OCI-LY7 (cell line): Measurements from ENCODE around the gene UTP14C. TPM values are rescaled to one million over a fixed set of nuclear protein-coding genes. Genes with fewer than 3 reads are reported as not detected.

ENCODE experiments used
- BruUV-seq: library from RNA; stranded (reverse); fragments of 400-500 nt; replicated peaks from 2 replicates; lab custom pipeline; 2021; lab: Mats Ljungman, UMichigan
- CTCF ChIA-PET: fragments of 300-600 bp; sonication (Branson Sonifier 250); formaldehyde crosslinking; loops from one replicate; lab custom pipeline; 2022; ENCODE audit warnings: antibody characterized with exemption; ENCODE audit not compliant: unreplicated experiment; lab: Charles Lee
- POLR2A ChIA-PET: fragments of 300-600 bp; sonication (Branson Sonifier 250); formaldehyde crosslinking; loops from one replicate; lab custom pipeline; 2022; ENCODE audit warnings: antibody characterized with exemption; lab: Charles Lee
- DNase-seq: peaks from one replicate; pipeline ENCODE4 v3.0.0-alpha.2; 2015; ENCODE audit warnings: low spot score
- H2AFZ ChIP-seq: fragments of 200-600 bp; sonication (generic), shearing (Covaris generic); 2 replicates; pipeline ENCODE4 v1.6.1; 2014; ENCODE audit warnings: mild to moderate bottlenecking, antibody characterized with exemption, low read length, moderate library complexity
- H3K27ac ChIP-seq: fragments of 200-600 bp; sonication (generic); 2 replicates; pipeline ENCODE4 v1.5.1; 2014; ENCODE audit warnings: mixed run types, low read depth, mild to moderate bottlenecking, moderate library complexity, low read length, inconsistent platforms; ENCODE audit not compliant: poor library complexity, severe bottlenecking
- H3K36me3 ChIP-seq: fragments of 200-600 bp; sonication (generic); 2 replicates; pipeline ENCODE4 v1.6.1; 2014; ENCODE audit warnings: mild to moderate bottlenecking, antibody characterized with exemption, low read length, moderate library complexity, mixed read lengths; ENCODE audit not compliant: insufficient read depth
- H3K4me1 ChIP-seq: fragments of 200-600 bp; sonication (generic); 2 replicates; pipeline ENCODE4 v1.5.1; 2014; ENCODE audit warnings: mild to moderate bottlenecking, low read length; ENCODE audit not compliant: insufficient read depth, poor library complexity, severe bottlenecking
- H3K4me2 ChIP-seq: fragments of 200-600 bp; sonication (generic); 2 replicates; pipeline ENCODE4 v1.6.1; 2014; ENCODE audit warnings: mild to moderate bottlenecking, low read length
- H3K4me3 ChIP-seq: fragments of 200-600 bp; sonication (generic); 2 replicates; pipeline ENCODE4 v1.5.1; 2014; ENCODE audit warnings: mild to moderate bottlenecking, low read depth, low read length; ENCODE audit not compliant: poor library complexity, severe bottlenecking
- H3K79me2 ChIP-seq: fragments of 200-600 bp; sonication (generic); 2 replicates; pipeline ENCODE4 v1.6.1; 2016; ENCODE audit warnings: low read depth, mild to moderate bottlenecking, low read length, moderate library complexity, mixed read lengths; ENCODE audit not compliant: insufficient read depth
- H3K9me2 ChIP-seq: fragments of 200-600 bp; sonication (generic); 2 replicates; pipeline ENCODE4 v1.6.1; 2016; ENCODE audit warnings: mild to moderate bottlenecking, low read length, mixed read lengths; ENCODE audit not compliant: insufficient read depth
- H3K9me3 ChIP-seq: fragments of 200-600 bp; sonication (generic); 2 replicates; pipeline ENCODE4 v1.6.1; 2014; ENCODE audit warnings: mild to moderate bottlenecking, mixed run types, low read length, mixed read lengths
- H4K20me1 ChIP-seq: fragments of 200-600 bp; sonication (generic); 2 replicates; pipeline ENCODE4 v1.6.1; 2014; ENCODE audit warnings: mild to moderate bottlenecking, antibody characterized with exemption, low read length, moderate library complexity, mixed read lengths; ENCODE audit not compliant: insufficient read depth
- EZH2phosphoT487 ChIP-seq: fragments of 200-600 bp; sonication (generic); IDR thresholded peaks from 2 replicates; pipeline ENCODE4 v1.6.1; 2018; ENCODE audit warnings: low read depth, borderline replicate concordance, mild to moderate bottlenecking, mixed run types, antibody characterized with exemption, low read length, moderate library complexity, mixed read lengths
- intact Hi-C: fragments of 100-400 bp; cut with micrococcal nuclease; formaldehyde crosslinking; loops from one replicate; pipeline ENCODE4 v1.10.0; 2022; ENCODE audit not compliant: unreplicated experiment
- total RNA-seq, 2 experiments: library from RNA; depleted of rRNA in 1 of 2; stranded (reverse); fragments of >200 nt in 1 of 2; shearing (Covaris generic) in 1 of 2; gene quantifications; 2 replicates each; pipeline ENCODE4 v1.2.3, GENCODE V29; 2014 to 2022
- TF ChIP-seq, protein P1 (sequence below): fragments of 200-600 bp; sonication (generic); conservative IDR thresholded peaks from 2 replicates; pipeline ENCODE4 v1.5.1; 2014; ENCODE audit warnings: mild to moderate bottlenecking, antibody characterized with exemption, low read length, moderate library complexity, mixed read lengths

UTP14C gene
- total RNA-seq, 2 experiments from 2014 or later = 7.3 to 11.5 TPM

- CTCF ChIA-PET = no interaction called here
- intact Hi-C loops = no loop called here
These were observed 2.1 kb upstream of the UTP14C start for GRCh38 chr13:52022356-52022755.

GRCh38 chr13:52025475-52026245 is 1.2 kb downstream of the UTP14C start:
- Histone ChIP-seq H3K79me2 (no peaks in the 10 kb centered on the region), H3K4me1 (no peaks in the 10 kb centered on the region), H3K9me3 (no peaks in the 10 kb centered on the region), H3K27ac (no peak overlapping the region), H3K9me2 (no peaks in the 10 kb centered on the region), H3K4me3 (no peak overlapping the region), H3K4me2 (no peak overlapping the region), H2AFZ (no peak overlapping the region), H3K36me3 (peaks cover 83% of the 10 kb centered on the region), H4K20me1 (no peaks in the 10 kb centered on the region)
- TF ChIP-seq, protein P1, sequence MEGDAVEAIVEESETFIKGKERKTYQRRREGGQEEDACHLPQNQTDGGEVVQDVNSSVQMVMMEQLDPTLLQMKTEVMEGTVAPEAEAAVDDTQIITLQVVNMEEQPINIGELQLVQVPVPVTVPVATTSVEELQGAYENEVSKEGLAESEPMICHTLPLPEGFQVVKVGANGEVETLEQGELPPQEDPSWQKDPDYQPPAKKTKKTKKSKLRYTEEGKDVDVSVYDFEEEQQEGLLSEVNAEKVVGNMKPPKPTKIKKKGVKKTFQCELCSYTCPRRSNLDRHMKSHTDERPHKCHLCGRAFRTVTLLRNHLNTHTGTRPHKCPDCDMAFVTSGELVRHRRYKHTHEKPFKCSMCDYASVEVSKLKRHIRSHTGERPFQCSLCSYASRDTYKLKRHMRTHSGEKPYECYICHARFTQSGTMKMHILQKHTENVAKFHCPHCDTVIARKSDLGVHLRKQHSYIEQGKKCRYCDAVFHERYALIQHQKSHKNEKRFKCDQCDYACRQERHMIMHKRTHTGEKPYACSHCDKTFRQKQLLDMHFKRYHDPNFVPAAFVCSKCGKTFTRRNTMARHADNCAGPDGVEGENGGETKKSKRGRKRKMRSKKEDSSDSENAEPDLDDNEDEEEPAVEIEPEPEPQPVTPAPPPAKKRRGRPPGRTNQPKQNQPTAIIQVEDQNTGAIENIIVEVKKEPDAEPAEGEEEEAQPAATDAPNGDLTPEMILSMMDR = no peak
- no peak for TF ChIP-seq EZH2phosphoT487
- DNase-seq = no peak
- CTCF ChIA-PET = no interaction called here
- no TSS peak for BruUV-seq
- POLR2A ChIA-PET = interaction anchor here (0.7 kb wide), 1 partner anchor 13 kb away, joined by 3 read pairs; the partner anchor contains the start of gene ALG11
- intact Hi-C loops = no loop called here

More at GRCh38 chr13:52022356-52022755, 2.1 kb upstream of the UTP14C start:
- no TSS peak for BruUV-seq
- Histone ChIP-seq H3K27ac (no peak overlapping the region), H3K4me1 (no peaks in the 10 kb centered on the region), H3K79me2 (peaks cover 6% of the 10 kb centered on the region; the same call in 1 of the 2 replicates), H3K9me3 (no peaks in the 10 kb centered on the region), H3K4me3 (no peak overlapping the region), H4K20me1 (no peaks in the 10 kb centered on the region), H2AFZ (no peak overlapping the region), H3K36me3 (peaks cover 87% of the 10 kb centered on the region), H3K4me2 (no peak overlapping the region), H3K9me2 (no peaks in the 10 kb centered on the region)
- no peak for DNase-seq
- POLR2A ChIA-PET = no interaction called here
- TF ChIP-seq, protein P1 = no peak
- no peak for TF ChIP-seq EZH2phosphoT487

DNA sequence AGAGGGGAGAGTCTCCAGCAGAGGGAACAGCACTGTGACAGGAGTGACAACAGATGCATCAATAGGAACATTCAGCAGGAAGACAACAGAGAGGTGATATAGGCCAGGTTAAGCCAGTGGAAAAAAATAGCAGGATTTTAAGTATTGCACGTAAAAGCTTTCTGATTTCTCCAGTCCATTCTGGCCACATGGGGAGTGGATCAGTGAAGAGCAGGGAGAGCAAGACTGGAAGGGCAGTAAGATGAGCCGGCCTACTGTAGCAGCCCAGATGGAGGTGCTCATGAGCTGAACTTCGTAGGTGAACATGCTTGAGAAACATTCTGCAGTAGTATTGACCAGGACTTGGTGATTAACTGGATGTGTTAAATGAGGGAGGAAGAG is 1.7 kb downstream of the UTP14C start:
- no peak overlapping the region for H3K4me2 ChIP-seq
- no peak overlapping the region for H3K27ac ChIP-seq
- TF ChIP-seq, protein P1 = 0 out of 2 replicates have a peak, but pooled peaks have one; percentile 25
- TF ChIP-seq EZH2phosphoT487 = no peak
- no peak overlapping the region for H3K4me3 ChIP-seq
- intact Hi-C loops = no loop called here
- CTCF ChIA-PET = no interaction called here
- POLR2A ChIA-PET = no interaction called here
- H3K79me2 ChIP-seq = no peaks in the 10 kb centered on the region
- DNase-seq = no peak
- H2AFZ ChIP-seq = no peak overlapping the region
- no peaks in the 10 kb centered on the region for H3K9me2 ChIP-seq
- no peaks in the 10 kb centered on the region for H4K20me1 ChIP-seq
- no peaks in the 10 kb centered on the region for H3K4me1 ChIP-seq
- no TSS peak for BruUV-seq
- peaks cover 85% of the 10 kb centered on the region for H3K36me3 ChIP-seq
- no peaks in the 10 kb centered on the region for H3K9me3 ChIP-seq
